Heart right ventricle (tissue), 16 donors: ENCODE data around the gene RXRB. TPM values are rescaled to one million over a fixed set of nuclear protein-coding genes. Genes with fewer than 3 reads are reported as not detected.

Source experiments
- ATAC-seq, 8 donors: fragments of 200-7000 bp; cut with Tn5 transposase; one replicate each; pipeline ENCODE4 v1.9.1; 2020; ENCODE audit warnings: mild to moderate bottlenecking in 8 of 8, moderate library complexity in 8 of 8, moderate number of reproducible peaks in 1 of 8
- DNase-seq, 2 donors: peaks; one replicate each; pipeline ENCODE4 v3.0.0-alpha.2; 2020
- H3K27ac ChIP-seq, 10 donors: fragments of 200-600 bp; sonication (generic) in 2 of 10; one replicate each; pipeline versions ENCODE4 v1.5.0 to v1.8.0; 2020 to 2022; ENCODE audit warnings: mild to moderate bottlenecking in 3 of 10
- H3K27me3 ChIP-seq, 7 donors: fragments of 200-600 bp; one replicate each; pipeline ENCODE4 v1.8.0; 2021 to 2022; ENCODE audit warnings: mild to moderate bottlenecking in 2 of 7
- H3K36me3 ChIP-seq, 9 donors: fragments of 200-600 bp; sonication (generic) in 1 of 9; one replicate each; pipeline versions ENCODE4 v1.5.0 to v1.8.0; 2020 to 2022; ENCODE audit warnings: mild to moderate bottlenecking in 2 of 9
- H3K4me1 ChIP-seq, 9 donors: fragments of 200-600 bp; sonication (generic) in 1 of 9; one replicate each; pipeline versions ENCODE4 v1.5.0 to v1.8.0; 2020 to 2022; ENCODE audit warnings: mild to moderate bottlenecking in 4 of 9
- H3K4me3 ChIP-seq, 10 donors: fragments of 200-600 bp; sonication (generic) in 2 of 10; one replicate each; pipeline versions ENCODE4 v1.5.0 to v1.8.0; 2020 to 2022; ENCODE audit warnings: mild to moderate bottlenecking in 7 of 10, moderate library complexity in 2 of 10
- H3K9me3 ChIP-seq, 11 donors: fragments of 200-600 bp in 10 of 11; sonication (generic) in 2 of 11; one replicate each; pipeline versions ENCODE4 v1.5.0 to v1.8.0; 2013 to 2022; ENCODE audit warnings: mild to moderate bottlenecking in 2 of 11, control low read depth in 1 of 11, moderate library complexity in 1 of 11
- CTCF ChIP-seq, 9 donors: fragments of 200-600 bp; sonication (generic) in 2 of 9; IDR thresholded peaks; one replicate each; pipeline versions ENCODE4 v1.5.0 to v1.8.0; 2021 to 2022; ENCODE audit warnings: antibody characterized with exemption in 9 of 9, mild to moderate bottlenecking in 5 of 9, moderate library complexity in 1 of 9
- WGBS, 2 donors: extraction: QIAGEN DNeasy Blood & Tissue Kit; methylation state at CpG; one replicate each; pipeline ENCODE4 v1.1.7; 2013; ENCODE audit warnings: inconsistent platforms in 1 of 2; 5-methylcytosine and 5-hydroxymethylcytosine counted together
- intact Hi-C, 10 donors: fragments of 100-400 bp; cut with DNase I; formaldehyde crosslinking; loops; one replicate each; pipeline versions ENCODE4 v1.11.1 to v1.14.2; 2022
- polyA plus RNA-seq, 2 donors: library from polyadenylated mRNA; stranded (reverse); fragments of 200-250 nt; gene quantifications; one replicate each; pipeline ENCODE4 v1.2.3, GENCODE V29; 2013
- total RNA-seq, 10 donors: library from RNA; stranded (reverse); fragmentation: NEBNext Ultra II Directional in 3 of 10; extraction: Animal tissue kit (Norgen Biotek cat#: 25700) in 3 of 10; gene quantifications; one replicate each; pipeline versions ENCODE4 v1.2.1 to v1.2.4, GENCODE V29; 2021 to 2023
- donor health status: Arrhythmogenic right ventricular cardiomyopathy.
- donor health status: ischemic (EF 13 %, LVEDD 7.1; RV severe dilation, severe dysfunction).
- donor health status: healthy with polysubstance abuse.
- donor health status: DM: no; HTN: yes; CAD: no.
- donor health status: DM: no; HTN: no; CAD: no.
- donor health status: ischemic (EF 25% LVEDD 6.9; RV normal size, moderate dysfunction).
- donor health status: ischemic (EF 25% LVEDD 5.7; RV mildly dilated, moderate dysfunction).
- donor health status: healthy.
- donor health status: DM: yes; HTN: yes; CAD: no.
- donor health status: Ischemic cardiomyopathy.
- donor health status: ischemic (EF 35%, LVEDD 5.7; RV mildly dilated, moderate dysfunction).
- donor health status: nonischemic (EF 11% LVEDD 7.7; RV severe dilation, severe dysfunction).
- donor health status: DM: yes; HTN: yes; CAD: no.
- donor health status: PGD.
- donor health status: ischemic (EF 29% LVEDD 5.4; RV normal size, mild dysfunction).
- donor health status: nonischemic (EF 23%, LVEDD 6.1; RV moderate dilation, normal function).

Gene RXRB
- total and polyA plus RNA-seq, 12 donors, result 22.2 to 40.7 (median 33.2) TPM

DNA sequence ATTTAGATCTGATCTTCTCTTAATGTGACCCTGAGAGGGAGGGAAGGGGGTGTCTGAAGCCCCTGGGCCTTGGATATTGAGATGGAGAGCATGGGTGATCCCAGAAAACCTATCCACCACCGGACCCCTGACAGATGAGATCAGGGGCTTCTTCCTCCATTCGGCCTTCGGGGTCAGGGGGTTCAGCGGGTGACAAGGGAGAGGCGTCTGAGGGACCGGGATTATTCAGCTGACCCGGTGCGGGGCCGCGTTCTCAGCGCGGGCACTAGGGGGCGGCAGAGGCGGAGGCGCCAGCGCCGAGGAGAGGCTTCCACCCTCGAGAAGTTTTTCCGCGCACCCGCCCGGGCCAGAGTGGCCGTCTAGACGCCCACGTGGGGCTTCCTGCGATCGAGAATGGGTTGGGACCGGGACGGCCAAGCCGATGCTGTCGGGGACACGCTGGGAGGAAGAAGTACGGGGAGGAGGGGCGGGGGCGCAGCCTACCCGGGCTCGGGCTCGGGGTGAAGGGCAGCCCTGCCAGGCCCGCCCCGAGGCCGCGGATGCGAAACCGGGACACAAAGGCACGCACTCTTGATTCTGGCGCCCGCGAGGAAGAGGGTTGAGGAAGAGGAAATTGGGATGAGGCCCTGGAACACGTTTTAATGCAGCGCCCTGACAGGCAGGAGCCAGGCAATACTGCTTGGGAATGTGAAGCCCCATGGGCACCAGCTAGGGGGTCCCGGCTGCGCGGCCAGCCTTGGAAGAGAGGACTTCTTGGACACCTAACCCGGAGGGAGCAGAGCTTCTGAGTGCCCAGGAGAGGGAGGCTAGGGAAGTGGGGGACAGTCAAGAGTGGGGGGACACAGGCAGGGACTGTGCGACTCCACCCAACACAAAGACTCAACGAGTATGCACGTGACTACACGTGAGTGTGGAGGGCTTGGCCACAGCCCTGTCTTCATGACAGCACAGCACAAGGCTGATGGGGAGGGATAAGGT is 38.8 kb downstream of the RXRB start:
- DNase-seq (peak; percentile 77 to 86), ATAC-seq (peak; percentile 83 to 96 (median 91))
- H3K36me3 ChIP-seq, result no peaks in the 10 kb centered on the region
- intact Hi-C loops, result loop anchor here (1.0 to 5.0 kb wide), 6 partner anchors 36 to 87 kb away; no protein-coding TSS in a partner anchor
- WGBS, 2 donors, result 6% methylated on average over 58 of the region's 58 CpGs
- H3K27me3 ChIP-seq, result no peaks in the 10 kb centered on the region
- peak overlapping the region; percentile 44 to 60 (median 55) for H3K4me3 ChIP-seq
- H3K27ac ChIP-seq, result peak overlapping the region in 7 of 10 donors; percentile 22 to 55 (median 44)
- H3K4me1 ChIP-seq, result peaks cover 0 to 21% (median 7%) of the 10 kb centered on the region in 9 donors
- TF ChIP-seq CTCF (IDR thresholded peaks at IDR 0.05), result peak; percentile 93 to 100 (median 95)
- no peaks in the 10 kb centered on the region for H3K9me3 ChIP-seq

- TF ChIP-seq CTCF (IDR thresholded peaks at IDR 0.05), result no peak
- H3K27ac ChIP-seq, result peak overlapping the region in 1 of 10 donors; percentile 45
- WGBS, 2 donors, result 41 to 56% methylated on average over 13 of the region's 13 CpGs
Observed at GRCh38 chr6:33160728-33161344, 39.6 kb downstream of the RXRB start.

DNA sequence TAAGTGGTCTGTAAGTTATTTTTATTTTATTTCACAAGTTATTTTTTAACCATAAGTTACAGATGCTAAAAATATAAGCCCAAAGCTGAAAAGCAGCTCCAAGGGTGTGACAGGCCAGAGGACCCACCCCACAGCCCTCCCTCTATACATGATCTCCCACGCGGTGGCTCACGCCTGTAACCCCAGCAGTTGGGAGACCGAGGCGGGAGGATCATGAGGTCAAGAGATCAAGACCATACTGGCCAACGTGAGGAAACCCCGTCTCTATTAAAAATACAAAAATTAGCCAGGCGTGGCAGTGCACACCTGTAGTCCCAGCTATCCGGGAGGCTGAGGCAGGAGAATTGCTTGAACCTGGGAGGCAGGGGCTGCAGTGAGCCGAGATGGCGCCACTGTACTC is 40.4 kb downstream of the RXRB start:
- no peak for ATAC-seq
- intact Hi-C loops, result loop anchor here in 9 of 10 donors (2.0 to 5.0 kb wide), 5 partner anchors 37 to 89 kb away; no protein-coding TSS in a partner anchor

More at GRCh38 chr6:33160728-33161344, 39.6 kb downstream of the RXRB start:
- Histone ChIP-seq H3K4me1 (peaks cover 0 to 21% (median 7%) of the 10 kb centered on the region in 9 donors), H3K36me3 (no peaks in the 10 kb centered on the region), H3K9me3 (no peaks in the 10 kb centered on the region), H3K4me3 (peak overlapping the region in 3 of 10 donors; percentile 58 to 60 (median 59)), H3K27me3 (no peaks in the 10 kb centered on the region)
- intact Hi-C loops, result loop anchor here in 9 of 10 donors (1.0 to 5.0 kb wide), 6 partner anchors 36 to 88 kb away; no protein-coding TSS in a partner anchor
- peak in 7 of 8 donors; percentile 16 to 52 (median 30) for ATAC-seq
- peak in 1 of 2 donors; percentile 40 for DNase-seq

More for the DNA sequence above, 40.4 kb downstream of the RXRB start:
- H3K27ac ChIP-seq, result no peak overlapping the region
- H3K27me3 ChIP-seq, result no peaks in the 10 kb centered on the region
- no peak overlapping the region for H3K4me3 ChIP-seq
- no peak for TF ChIP-seq CTCF (IDR thresholded peaks at IDR 0.05)
- no peak for DNase-seq
- peaks cover 0 to 21% (median 7%) of the 10 kb centered on the region in 9 donors for H3K4me1 ChIP-seq
- 91 to 92% methylated on average over 11 of the region's 11 CpGs for WGBS, 2 donors
- no peaks in the 10 kb centered on the region for H3K9me3 ChIP-seq
- no peaks in the 10 kb centered on the region for H3K36me3 ChIP-seq
